BLaER1 treated with 17β-estradiol and CSF1 and Interleukin-3, amounts not matched to agents 10 nM and 100 nM (cell line): ENCODE measurements around the gene RHOF.

Source experiments
- H3K27ac ChIP-seq, 11 experiments: shearing (Covaris generic); formaldehyde crosslinking; 2 replicates each; pipeline ENCODE4 v1.8.1; 2022
- H3K27me3 ChIP-seq, 11 experiments: shearing (Covaris generic); formaldehyde crosslinking; 2 replicates each; pipeline ENCODE4 v1.8.1; 2022
- H3K36me3 ChIP-seq, 11 experiments: shearing (Covaris generic); formaldehyde crosslinking; 2 replicates each; pipeline ENCODE4 v1.8.1; 2022
- H3K4me1 ChIP-seq, 10 experiments: shearing (Covaris generic); formaldehyde crosslinking; 2 replicates each; pipeline ENCODE4 v1.8.1; 2022
- H3K4me2 ChIP-seq, 11 experiments: shearing (Covaris generic); formaldehyde crosslinking; 2 replicates each; pipeline ENCODE4 v1.8.1; 2022
- H3K4me3 ChIP-seq, 10 experiments: shearing (Covaris generic); formaldehyde crosslinking; 2 replicates each; pipeline ENCODE4 v1.8.1; 2022
- H3K9ac ChIP-seq, 11 experiments: shearing (Covaris generic); formaldehyde crosslinking; 2 replicates each; pipeline ENCODE4 v1.8.1; 2022
- H3K9me3 ChIP-seq, 11 experiments: shearing (Covaris generic); formaldehyde crosslinking; replicated peaks in 1 of 11; 2 replicates each; pipeline ENCODE4 v1.8.1; 2022
- H4K20me1 ChIP-seq, 11 experiments: shearing (Covaris generic); formaldehyde crosslinking; 2 replicates each; pipeline ENCODE4 v1.8.1; 2022
- Cebpa-rat ChIP-seq, 11 experiments: shearing (Covaris generic); IDR thresholded peaks; 2 replicates each; pipeline ENCODE4 v1.8.1; 2022

The RHOF gene

DNA sequence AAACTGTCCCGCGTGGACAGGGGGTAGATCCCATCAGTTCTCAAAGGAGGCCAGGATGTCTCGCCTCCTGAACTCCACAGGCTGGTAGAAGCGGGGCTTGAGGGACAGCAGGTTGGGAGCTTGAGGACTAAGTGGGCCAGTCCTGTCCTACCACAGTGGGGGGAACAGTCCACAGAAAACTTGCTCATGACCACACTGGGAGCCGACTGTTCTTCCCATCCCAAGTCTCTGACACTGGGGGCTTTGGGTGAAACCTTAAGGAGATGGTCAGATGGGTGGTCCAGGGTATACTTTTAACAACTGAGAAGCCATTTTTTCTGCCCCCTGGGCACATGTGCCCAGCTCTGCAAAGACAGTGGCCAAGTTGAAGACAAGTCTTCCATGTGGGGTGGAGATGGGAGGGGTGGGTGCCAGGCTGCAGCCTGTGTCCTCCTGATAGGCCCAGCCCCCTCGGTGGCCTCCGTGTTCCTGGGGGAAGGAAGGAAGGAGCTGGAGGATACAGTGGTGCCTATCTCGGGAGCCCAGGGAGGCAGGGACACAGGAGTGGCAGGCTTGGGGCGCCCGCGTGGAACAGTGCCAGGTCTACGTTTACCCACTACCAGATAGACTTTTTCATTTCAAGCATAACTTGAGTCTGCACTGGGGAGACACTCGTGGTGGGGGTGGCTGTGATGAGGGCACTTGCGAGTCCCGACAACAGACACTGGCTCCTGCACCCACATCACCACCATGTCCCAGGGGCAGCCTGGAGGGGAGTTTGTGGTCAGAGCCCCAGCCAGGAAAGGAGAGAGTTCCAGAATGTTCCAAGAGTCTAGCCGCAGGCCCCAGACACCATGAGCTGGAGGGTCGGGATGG is 14.7 kb downstream of the RHOF start:
- no peak for TF ChIP-seq Cebpa-rat (IDR thresholded peaks at IDR 0.05)
- H3K9me3 ChIP-seq: no peaks in the 10 kb centered on the region
- no peak overlapping the region for H3K4me3 ChIP-seq
- no peaks in the 10 kb centered on the region for H3K27me3 ChIP-seq
- H3K27ac ChIP-seq: peak overlapping the region in 5 of 11 experiments; percentile 26 to 42 (median 36); a peak in 9 of 22 replicates
- peak overlapping the region in 8 of 11 experiments; percentile 17 to 54 (median 40); a peak in 10 of 22 replicates for H3K9ac ChIP-seq
- H3K4me1 ChIP-seq: peaks cover 35 to 68% (median 63%) of the 10 kb centered on the region in 10 experiments
- H3K36me3 ChIP-seq: peaks cover 27 to 45% (median 35%) of the 10 kb centered on the region in 11 experiments
- peak overlapping the region in 9 of 11 experiments; percentile 18 to 66 (median 44); a peak in 15 of 22 replicates for H3K4me2 ChIP-seq
- H4K20me1 ChIP-seq: peaks cover 9 to 54% (median 20%) of the 10 kb centered on the region in 11 experiments; a peak in 18 of 22 replicates

GRCh38 chr12:121776190-121777098 is 17.0 kb downstream of the RHOF start:
- no peaks in the 10 kb centered on the region for H3K9me3 ChIP-seq

GRCh38 chr12:121775501-121775900 is 18.0 kb downstream of the RHOF start:
- peaks cover 21 to 37% (median 28%) of the 10 kb centered on the region in 11 experiments for H3K36me3 ChIP-seq
- peaks cover 17 to 58% (median 52%) of the 10 kb centered on the region in 10 experiments; a peak in 18 of 20 replicates for H3K4me1 ChIP-seq

More at GRCh38 chr12:121776190-121777098, 17.0 kb downstream of the RHOF start:
- Histone ChIP-seq H3K4me2 (peak overlapping the region; percentile 1 to 67 (median 41); a peak in 19 of 22 replicates), H3K4me1 (peaks cover 25 to 59% (median 53%) of the 10 kb centered on the region in 10 experiments), H3K36me3 (peaks cover 27 to 45% (median 35%) of the 10 kb centered on the region in 11 experiments), H3K4me3 (no peak overlapping the region), H3K9ac (peak overlapping the region in 9 of 11 experiments; percentile 1 to 62 (median 36); a peak in 11 of 22 replicates), H4K20me1 (peaks cover 6 to 31% (median 9%) of the 10 kb centered on the region in 11 experiments; a peak in 18 of 22 replicates), H3K27me3 (no peaks in the 10 kb centered on the region), H3K27ac (peak overlapping the region in 6 of 11 experiments; percentile 3 to 65 (median 49); a peak in 11 of 22 replicates)
- no peak for TF ChIP-seq Cebpa-rat (IDR thresholded peaks at IDR 0.05)

GRCh38 chr12:121774968-121775474 is 18.5 kb downstream of the RHOF start:
- H4K20me1 ChIP-seq: peaks cover 0 to 19% (median 0%) of the 10 kb centered on the region in 11 experiments; a peak in 5 of 22 replicates
- peak overlapping the region in 7 of 11 experiments; percentile 7 to 62 (median 38); a peak in 11 of 22 replicates for H3K9ac ChIP-seq
- H3K9me3 ChIP-seq: no peaks in the 10 kb centered on the region
- no peaks in the 10 kb centered on the region for H3K27me3 ChIP-seq
- H3K27ac ChIP-seq: peak overlapping the region in 5 of 11 experiments; percentile 12 to 65 (median 57); a peak in 6 of 22 replicates
- H3K4me1 ChIP-seq: peaks cover 22 to 61% (median 53%) of the 10 kb centered on the region in 10 experiments; a peak in 19 of 20 replicates
- H3K4me3 ChIP-seq: no peak overlapping the region
- H3K36me3 ChIP-seq: peaks cover 16 to 32% (median 24%) of the 10 kb centered on the region in 11 experiments; a peak in 20 of 22 replicates
- TF ChIP-seq Cebpa-rat (IDR thresholded peaks at IDR 0.05): no peak
- peak overlapping the region in 6 of 11 experiments; percentile 31 to 46 (median 41); a peak in 7 of 22 replicates for H3K4me2 ChIP-seq

More at GRCh38 chr12:121775501-121775900, 18.0 kb downstream of the RHOF start:
- H3K9me3 ChIP-seq: no peaks in the 10 kb centered on the region
- peak overlapping the region in 8 of 11 experiments; percentile 7 to 62 (median 38); a peak in 12 of 22 replicates for H3K9ac ChIP-seq
- peak overlapping the region in 7 of 11 experiments; percentile 3 to 65 (median 41); a peak in 10 of 22 replicates for H3K27ac ChIP-seq
- H3K27me3 ChIP-seq: no peaks in the 10 kb centered on the region
- no peak for TF ChIP-seq Cebpa-rat (IDR thresholded peaks at IDR 0.05)
- peak overlapping the region in 9 of 11 experiments; percentile 1 to 46 (median 41); a peak in 13 of 22 replicates for H3K4me2 ChIP-seq
- no peak overlapping the region for H3K4me3 ChIP-seq
- peaks cover 0 to 22% (median under 1%) of the 10 kb centered on the region in 11 experiments; a peak in 8 of 22 replicates for H4K20me1 ChIP-seq

GRCh38 chr12:121773011-121773777 is 20.3 kb downstream of the RHOF start:
- H3K4me3 ChIP-seq: no peak overlapping the region
- H3K27me3 ChIP-seq: no peaks in the 10 kb centered on the region
- peaks cover 0 to 7% (median 0%) of the 10 kb centered on the region in 11 experiments; a peak in 2 of 22 replicates for H4K20me1 ChIP-seq
- peaks cover 0 to 16% (median 8%) of the 10 kb centered on the region in 11 experiments; a peak in 12 of 22 replicates for H3K36me3 ChIP-seq
- TF ChIP-seq Cebpa-rat (IDR thresholded peaks at IDR 0.05): no peak
- H3K4me2 ChIP-seq: peak overlapping the region; percentile 2 to 51 (median 29); a peak in 17 of 22 replicates
- H3K27ac ChIP-seq: peak overlapping the region in 1 of 11 experiments; percentile 35; a peak in 1 of 22 replicates
- H3K4me1 ChIP-seq: peaks cover 28 to 63% (median 54%) of the 10 kb centered on the region in 10 experiments; a peak in 19 of 20 replicates
- peak overlapping the region in 4 of 11 experiments; percentile 9 to 44 (median 24); a peak in 2 of 22 replicates for H3K9ac ChIP-seq
- no peaks in the 10 kb centered on the region for H3K9me3 ChIP-seq

- peaks cover 0 to 7% (median 1%) of the 10 kb centered on the region in 11 experiments; a peak in 5 of 22 replicates for H3K36me3 ChIP-seq
- peak overlapping the region in 6 of 11 experiments; percentile 1 to 67 (median 56); a peak in 7 of 22 replicates for H3K9ac ChIP-seq
- peak overlapping the region in 7 of 11 experiments; percentile 19 to 70 (median 64); a peak in 10 of 22 replicates for H3K27ac ChIP-seq
- H4K20me1 ChIP-seq: no peaks in the 10 kb centered on the region; a peak in 2 of 22 replicates
- no peak overlapping the region for H3K4me3 ChIP-seq
- no peaks in the 10 kb centered on the region for H3K9me3 ChIP-seq
- H3K27me3 ChIP-seq: no peaks in the 10 kb centered on the region
- H3K4me2 ChIP-seq: peak overlapping the region in 9 of 11 experiments; percentile 54 to 76 (median 69); a peak in 15 of 22 replicates
- TF ChIP-seq Cebpa-rat (IDR thresholded peaks at IDR 0.05): 0 out of 22 replicates have a peak, but pooled peaks of 1 of the 11 experiments have one; percentile 29
- H3K4me1 ChIP-seq: peaks cover 24 to 79% (median 70%) of the 10 kb centered on the region in 10 experiments; a peak in 19 of 20 replicates
Measured at GRCh38 chr12:121770813-121771625, 22.5 kb downstream of the RHOF start.
